GM19452 (cell line): Measurements from ENCODE around the gene GOLGA2.
A peak's percentile ranks its signal among the peaks of the same experiment; 100 is the strongest.
"Not testable (repeated sequence)": the region's sequence is repeated elsewhere in the genome, so short reads cannot be mapped to it uniquely, and the experiment has no call there.

Source experiments
- ATAC-seq: cut with Tn5 transposase; IDR thresholded peaks from one replicate; pipeline ENCODE4 v1.9.1; 2021; ENCODE audit not compliant: unreplicated experiment

GOLGA2 gene

GRCh38 chr9:128243215-128244018 is 32.4 kb downstream of the GOLGA2 start:
- ATAC-seq, result no peak

GRCh38 chr9:128242828-128243214 is 33.0 kb downstream of the GOLGA2 start:
- ATAC-seq, result no peak

- no peak for ATAC-seq
Measured at GRCh38 chr9:128242124-128242523, 33.7 kb downstream of the GOLGA2 start.

- no peak for ATAC-seq
Measured at GRCh38 chr9:128233817-128234406, 41.9 kb downstream of the GOLGA2 start.

- ATAC-seq, result no peak
Measured at GRCh38 chr9:128232528-128233428, 43.0 kb downstream of the GOLGA2 start.

GRCh38 chr9:128231638-128232527 is 43.9 kb downstream of the GOLGA2 start:
- ATAC-seq, result no peak

- ATAC-seq, result not testable (repeated sequence)
Measured at GRCh38 chr9:128230897-128231296, 44.9 kb downstream of the GOLGA2 start.

- no peak for ATAC-seq
Measured at GRCh38 chr9:128226412-128226801, 49.4 kb downstream of the GOLGA2 start.

GRCh38 chr9:128225770-128226411 is 49.9 kb downstream of the GOLGA2 start:
- ATAC-seq, result no peak

GRCh38 chr9:128224877-128225276 is 50.9 kb downstream of the GOLGA2 start:
- no peak for ATAC-seq

GRCh38 chr9:128222880-128223670 is 52.7 kb downstream of the GOLGA2 start:
- ATAC-seq, result no peak

- ATAC-seq, result no peak
Measured at GRCh38 chr9:128222026-128222425, 53.8 kb downstream of the GOLGA2 start.

GRCh38 chr9:128219831-128220230 is 56.0 kb downstream of the GOLGA2 start:
- ATAC-seq, result no peak

GRCh38 chr9:128218518-128219389 is 57.1 kb downstream of the GOLGA2 start:
- ATAC-seq, result peak; percentile 87

GRCh38 chr9:128218172-128218517 is 57.7 kb downstream of the GOLGA2 start:
- ATAC-seq, result no peak

- ATAC-seq, result no peak
Measured at GRCh38 chr9:128216781-128217553, 58.8 kb downstream of the GOLGA2 start.

- ATAC-seq, result no peak
Measured at GRCh38 chr9:128215491-128216409, 60.1 kb downstream of the GOLGA2 start.
